ENCODE results near the gene GPANK1. TPM values are rescaled to one million over a fixed set of nuclear protein-coding genes. Genes with fewer than 3 reads are reported as not detected.
A peak's percentile ranks its signal among the peaks of the same experiment; 100 is the strongest.

Gene GPANK1
- total and polyA plus RNA-seq, 2 of the 13 experiments (the other 11 are each of a cell fraction or from before 2014, with no cell fraction given): 15.4 to 22.8 TPM

- 0 out of 4 replicates have a peak, but pooled peaks of 1 of the 2 experiments have one; percentile 7 for TF ChIP-seq EP300 (IDR thresholded peaks at IDR 0.05; ENCODE audit: low read depth in 2 of 2, low read length in 2 of 2)
- TF ChIP-seq EP300 (CRISPR knock-in tag; IDR thresholded peaks at IDR 0.05; ENCODE audit: borderline replicate concordance): no peak
- TF ChIP-seq PAXIP1 (CRISPR knock-in tag; conservative IDR thresholded peaks at IDR 0.05): peak; percentile 57
- TF ChIP-seq RARA (CRISPR knock-in tag; IDR thresholded peaks at IDR 0.05): peak; percentile 69
- TF ChIP-seq HNF4G (IDR thresholded peaks at IDR 0.05; ENCODE audit: borderline replicate concordance, low read depth, low read length): peak; percentile 20; the same call in 1 of the 2 replicates
- no peak for TF ChIP-seq HNF4G (CRISPR knock-in tag; IDR thresholded peaks at IDR 0.05; ENCODE audit: borderline replicate concordance, low read depth)
- TF ChIP-seq ZNF713 (CRISPR knock-in tag; IDR thresholded peaks at IDR 0.05): no peak
- no peak for TF ChIP-seq ZBTB34 (CRISPR knock-in tag; IDR thresholded peaks at IDR 0.05)
- TF ChIP-seq ESRRA (CRISPR knock-in tag; IDR thresholded peaks at IDR 0.05; ENCODE audit: low read depth): no peak
- TF ChIP-seq NR2C2 (CRISPR knock-in tag; IDR thresholded peaks at IDR 0.05; ENCODE audit: borderline replicate concordance): peak; percentile 17; the same call in 1 of the 2 replicates
- TF ChIP-seq BCLAF1 (IDR thresholded peaks at IDR 0.05): no peak
- no peak for TF ChIP-seq BORCS8-MEF2B (CRISPR knock-in tag; IDR thresholded peaks at IDR 0.05)
- TF ChIP-seq MLX (CRISPR knock-in tag; IDR thresholded peaks at IDR 0.05): no peak
- TF ChIP-seq SOX6 (IDR thresholded peaks at IDR 0.05): no peak
- 0 out of 2 replicates have a peak, but pooled peaks have one; percentile 29 for TF ChIP-seq SOX6 (CRISPR knock-in tag; IDR thresholded peaks at IDR 0.05)
- no peak for TF ChIP-seq NPAS2 (CRISPR knock-in tag; IDR thresholded peaks at IDR 0.05; ENCODE audit: borderline replicate concordance)
- no peak for TF ChIP-seq BCL3 (CRISPR knock-in tag; IDR thresholded peaks at IDR 0.05)
Observed at GRCh38 chr6:31642798-31643570, 21.8 kb downstream of the GPANK1 start (continued).

Measured in HepG2 (cell line).